PC-3 (cell line): ENCODE measurements around the gene ARHGEF16. TPM values are rescaled to one million over a fixed set of nuclear protein-coding genes. Genes with fewer than 3 reads are reported as not detected.

ENCODE experiments used
- ATAC-seq: fragments of 200-7000 bp; cut with Tn5 transposase; 2 replicates; pipeline ENCODE4 v1.9.1; 2020; ENCODE audit warnings: mild to moderate bottlenecking, moderate library complexity
- BruUV-seq: library from RNA; stranded (reverse); fragments of 400-500 nt; replicated peaks from 2 replicates; lab custom pipeline; 2021; lab: Mats Ljungman, UMichigan
- CTCF ChIA-PET: fragments of 300-600 bp; sonication (Branson Sonifier 250); formaldehyde crosslinking; loops from one replicate; lab custom pipeline; 2022; ENCODE audit warnings: antibody characterized with exemption; lab: Charles Lee
- POLR2A ChIA-PET: fragments of 300-600 bp; sonication (Branson Sonifier 250); formaldehyde crosslinking; loops from one replicate; lab custom pipeline; 2022; ENCODE audit warnings: antibody characterized with exemption; ENCODE audit not compliant: unreplicated experiment; lab: Charles Lee
- DNase-seq: peaks from one replicate; pipeline ENCODE4 v3.0.0-alpha.2; 2015
- H2AFZ ChIP-seq: fragments of 300-600 bp; sonication (generic); 2 replicates; pipeline ENCODE4 v1.6.0; 2016; ENCODE audit warnings: antibody characterized with exemption, low read length
- H3F3A ChIP-seq: fragments of 300-600 bp; sonication (generic); one replicate; pipeline ENCODE4 v1.6.0; 2017; ENCODE audit warnings: antibody characterized with exemption, low read length, control low read depth, mild to moderate bottlenecking; ENCODE audit not compliant: unreplicated experiment
- H3K27ac ChIP-seq: fragments of 300-600 bp; sonication (generic); 2 replicates; pipeline ENCODE4 v1.5.1; 2016; ENCODE audit warnings: mild to moderate bottlenecking, low read length
- H3K27me3 ChIP-seq: fragments of 300-600 bp; sonication (generic); 2 replicates; pipeline ENCODE4 v1.6.1; 2016; ENCODE audit warnings: low read length, mixed read lengths
- H3K36me3 ChIP-seq: fragments of 300-600 bp; sonication (generic); 2 replicates; pipeline ENCODE4 v1.6.1; 2016; ENCODE audit warnings: low read depth, mixed run types, low read length, mixed read lengths
- H3K4me1 ChIP-seq: fragments of 300-600 bp; sonication (generic); 2 replicates; pipeline ENCODE4 v1.5.1; 2016; ENCODE audit warnings: low read length; ENCODE audit not compliant: insufficient read depth
- H3K4me2 ChIP-seq: fragments of 300-600 bp; sonication (generic); 2 replicates; pipeline ENCODE4 v1.6.0; 2016; ENCODE audit warnings: low read length
- H3K4me3 ChIP-seq: fragments of 300-600 bp; sonication (generic); 2 replicates; pipeline ENCODE4 v1.5.1; 2016; ENCODE audit warnings: mild to moderate bottlenecking, low read length, mixed read lengths
- H3K79me2 ChIP-seq: fragments of 300-600 bp; sonication (generic); 2 replicates; pipeline ENCODE4 v1.6.1; 2017; ENCODE audit warnings: low read length, mixed read lengths
- H3K9ac ChIP-seq: fragments of 300-600 bp; sonication (generic); 2 replicates; pipeline ENCODE4 v1.6.0; 2016; ENCODE audit warnings: mild to moderate bottlenecking, low read length
- H3K9me2 ChIP-seq: fragments of 300-600 bp; sonication (generic); replicated peaks from 2 replicates; pipeline ENCODE4 v1.6.1; 2016; ENCODE audit warnings: mixed run types, low read length, mixed read lengths
- H3K9me3 ChIP-seq: fragments of 300-600 bp; sonication (generic); 2 replicates; pipeline ENCODE4 v1.6.1; 2016; ENCODE audit warnings: low read length, mixed read lengths
- H4K20me1 ChIP-seq: fragments of 300-600 bp; sonication (generic); 2 replicates; pipeline ENCODE4 v1.6.1; 2016; ENCODE audit warnings: low read length, mixed read lengths
- CTCF ChIP-seq: fragments of 300-600 bp; sonication (generic); conservative IDR thresholded peaks from 2 replicates; pipeline ENCODE4 v1.5.1; 2017; ENCODE audit warnings: antibody characterized with exemption, low read depth, mild to moderate bottlenecking, low read length
- EZH2 ChIP-seq: fragments of 300-600 bp; sonication (generic); IDR thresholded peaks from one replicate; pipeline ENCODE4 v1.6.1; 2017; ENCODE audit warnings: antibody characterized with exemption, mild to moderate bottlenecking, low read length; ENCODE audit not compliant: unreplicated experiment
- EZH2phosphoT487 ChIP-seq: fragments of 300-600 bp; sonication (generic); IDR thresholded peaks from 2 replicates; pipeline ENCODE4 v1.6.1; 2018; ENCODE audit warnings: mild to moderate bottlenecking, antibody characterized with exemption, low read length, borderline replicate concordance
- intact Hi-C: fragments of 100-400 bp; cut with micrococcal nuclease; formaldehyde crosslinking; loops from 2 replicates; pipeline ENCODE4 v1.9.0; 2023
- total RNA-seq: library from RNA; depleted of rRNA; stranded (reverse); fragments of >200 nt; gene quantifications from 2 replicates; pipeline ENCODE4 v1.2.3, GENCODE V29; 2014

ARHGEF16 gene
- total RNA-seq, 1 experiment from 2014 or later: 54.3 TPM

- no peak overlapping the region for H3K9ac ChIP-seq
- no peak overlapping the region for H3K27ac ChIP-seq
- ATAC-seq (no peak), DNase-seq (no peak)
- intact Hi-C loops: no loop called here
- no peaks in the 10 kb centered on the region for H3K9me3 ChIP-seq
- H3K9me2 ChIP-seq: no peaks in the 10 kb centered on the region
- no peak overlapping the region for H2AFZ ChIP-seq
- no peaks in the 10 kb centered on the region for H3K79me2 ChIP-seq
- H3F3A ChIP-seq: no peaks in the 10 kb centered on the region
- TF ChIP-seq EZH2 (no peak), CTCF (no peak), EZH2phosphoT487 (no peak)
- POLR2A ChIA-PET: no interaction called here
- no peaks in the 10 kb centered on the region for H4K20me1 ChIP-seq
- H3K4me1 ChIP-seq: no peaks in the 10 kb centered on the region; the same call in 1 of the 2 replicates
- no peaks in the 10 kb centered on the region; the same call in 1 of the 2 replicates for H3K36me3 ChIP-seq
- no peak overlapping the region for H3K4me3 ChIP-seq
- no TSS peak for BruUV-seq
- H3K27me3 ChIP-seq: no peaks in the 10 kb centered on the region
- CTCF ChIA-PET: interaction anchor here (1.1 kb wide), 1 partner anchor 21 kb away, joined by 3 read pairs; no protein-coding TSS in a partner anchor
- no peak overlapping the region for H3K4me2 ChIP-seq
Measured at GRCh38 chr1:3474421-3474820, 20.0 kb downstream of the ARHGEF16 start.

- ATAC-seq (no peak), DNase-seq (no peak)
- H3K9me3 ChIP-seq: no peaks in the 10 kb centered on the region
- no peak overlapping the region for H3K4me3 ChIP-seq
- H4K20me1 ChIP-seq: no peaks in the 10 kb centered on the region
- H3K9ac ChIP-seq: no peak overlapping the region
- TF ChIP-seq EZH2 (no peak), CTCF (no peak), EZH2phosphoT487 (no peak)
- H3K27me3 ChIP-seq: no peaks in the 10 kb centered on the region
- no peaks in the 10 kb centered on the region; the same call in 1 of the 2 replicates for H3K4me1 ChIP-seq
- no peaks in the 10 kb centered on the region for H3K79me2 ChIP-seq
- POLR2A ChIA-PET: no interaction called here
- H2AFZ ChIP-seq: no peak overlapping the region
- BruUV-seq: no TSS peak
- no peaks in the 10 kb centered on the region for H3F3A ChIP-seq
- H3K27ac ChIP-seq: no peak overlapping the region
- CTCF ChIA-PET: no interaction called here
- H3K4me2 ChIP-seq: no peak overlapping the region
- intact Hi-C loops: no loop called here
- no peaks in the 10 kb centered on the region for H3K9me2 ChIP-seq
- H3K36me3 ChIP-seq: no peaks in the 10 kb centered on the region
Measured at GRCh38 chr1:3475839-3476573, 21.5 kb downstream of the ARHGEF16 start.

GRCh38 chr1:3476666-3477065 is 22.2 kb downstream of the ARHGEF16 start:
- H3K4me2 ChIP-seq: no peak overlapping the region
- no peaks in the 10 kb centered on the region for H3K27me3 ChIP-seq
- no peak for DNase-seq
- H3K79me2 ChIP-seq: no peaks in the 10 kb centered on the region
- H3K4me1 ChIP-seq: peaks cover under 1% of the 10 kb centered on the region
- CTCF ChIA-PET: no interaction called here
- no peak overlapping the region for H3K27ac ChIP-seq
- no TSS peak for BruUV-seq
- no peaks in the 10 kb centered on the region for H3K36me3 ChIP-seq
- TF ChIP-seq EZH2: no peak
- no peak for TF ChIP-seq CTCF
- no peak for TF ChIP-seq EZH2phosphoT487
- H3K9me3 ChIP-seq: no peaks in the 10 kb centered on the region
- intact Hi-C loops: no loop called here
- no peak overlapping the region for H3K4me3 ChIP-seq
- H3K9me2 ChIP-seq: no peaks in the 10 kb centered on the region
- POLR2A ChIA-PET: no interaction called here
- H2AFZ ChIP-seq: no peak overlapping the region
- ATAC-seq: no peak
- H3F3A ChIP-seq: no peaks in the 10 kb centered on the region
- no peak overlapping the region for H3K9ac ChIP-seq
- no peaks in the 10 kb centered on the region for H4K20me1 ChIP-seq
